RPMI7951 (cell line): Measurements from ENCODE around the gene EEF1A2. TPM values are rescaled to one million over a fixed set of nuclear protein-coding genes. Genes with fewer than 3 reads are reported as not detected.

ENCODE experiments used
- DNase-seq: peaks from one replicate; pipeline ENCODE4 v3.0.0-alpha.2; 2012; ENCODE audit warnings: low read depth
- total RNA-seq: library from RNA; depleted of rRNA; stranded (reverse); fragments of >200 nt; shearing (Covaris generic); gene quantifications from 2 replicates; pipeline ENCODE4 v1.2.3, GENCODE V29; 2014

The EEF1A2 gene
- total RNA-seq, 1 experiment from 2014 or later: 14.1 TPM

GRCh38 chr20:63520504-63520933 lies 21.6 kb upstream of the EEF1A2 start, which contains the start of gene PPDPF:
TSS of gene PPDPF (plus strand) at chr20:63520765. CDS start at chr20:63521309, 544 bp downstream.
- peak; percentile 80 for DNase-seq

- no peak for DNase-seq
Measured at GRCh38 chr20:63519668-63520503, 21.0 kb upstream of the EEF1A2 start.

DNA sequence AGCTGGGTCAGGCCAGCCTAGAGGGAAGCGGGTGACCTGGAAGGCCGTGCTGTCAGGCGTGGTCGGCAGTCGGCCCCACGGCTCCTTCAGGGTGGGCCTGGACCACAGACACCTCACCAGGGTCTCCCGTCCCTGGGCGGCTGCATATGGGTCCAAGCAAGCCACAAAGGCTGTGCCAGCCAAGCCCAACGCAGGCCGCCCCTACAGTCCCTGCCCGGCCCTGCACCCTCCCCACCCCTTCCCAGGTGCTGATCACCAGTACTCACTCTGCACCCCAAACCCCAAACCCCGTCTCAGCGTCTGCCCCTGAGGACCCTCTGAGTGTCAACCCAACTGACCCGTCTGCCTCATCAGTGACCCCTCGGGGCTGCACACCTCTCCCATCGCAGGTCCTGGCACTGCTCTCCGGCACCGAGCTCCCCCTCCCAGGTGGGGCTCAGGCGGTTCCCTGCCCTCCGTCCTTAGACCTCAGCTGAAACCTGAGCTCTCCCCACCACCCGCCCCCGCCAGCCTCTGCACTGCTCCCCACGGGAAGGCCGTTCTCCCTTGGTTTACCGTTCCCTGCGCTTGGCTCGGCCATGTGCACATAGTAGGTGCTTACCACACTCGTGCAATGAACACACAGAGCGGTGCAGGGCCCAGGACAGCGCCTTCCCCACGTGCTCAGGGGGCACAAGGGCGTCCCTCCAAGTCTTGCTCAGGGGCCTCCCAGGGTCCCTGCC lies 20.2 kb upstream of the EEF1A2 start:
- DNase-seq: no peak

GRCh38 chr20:63518351-63518861 lies 19.5 kb upstream of the EEF1A2 start:
- DNase-seq: no peak

DNA sequence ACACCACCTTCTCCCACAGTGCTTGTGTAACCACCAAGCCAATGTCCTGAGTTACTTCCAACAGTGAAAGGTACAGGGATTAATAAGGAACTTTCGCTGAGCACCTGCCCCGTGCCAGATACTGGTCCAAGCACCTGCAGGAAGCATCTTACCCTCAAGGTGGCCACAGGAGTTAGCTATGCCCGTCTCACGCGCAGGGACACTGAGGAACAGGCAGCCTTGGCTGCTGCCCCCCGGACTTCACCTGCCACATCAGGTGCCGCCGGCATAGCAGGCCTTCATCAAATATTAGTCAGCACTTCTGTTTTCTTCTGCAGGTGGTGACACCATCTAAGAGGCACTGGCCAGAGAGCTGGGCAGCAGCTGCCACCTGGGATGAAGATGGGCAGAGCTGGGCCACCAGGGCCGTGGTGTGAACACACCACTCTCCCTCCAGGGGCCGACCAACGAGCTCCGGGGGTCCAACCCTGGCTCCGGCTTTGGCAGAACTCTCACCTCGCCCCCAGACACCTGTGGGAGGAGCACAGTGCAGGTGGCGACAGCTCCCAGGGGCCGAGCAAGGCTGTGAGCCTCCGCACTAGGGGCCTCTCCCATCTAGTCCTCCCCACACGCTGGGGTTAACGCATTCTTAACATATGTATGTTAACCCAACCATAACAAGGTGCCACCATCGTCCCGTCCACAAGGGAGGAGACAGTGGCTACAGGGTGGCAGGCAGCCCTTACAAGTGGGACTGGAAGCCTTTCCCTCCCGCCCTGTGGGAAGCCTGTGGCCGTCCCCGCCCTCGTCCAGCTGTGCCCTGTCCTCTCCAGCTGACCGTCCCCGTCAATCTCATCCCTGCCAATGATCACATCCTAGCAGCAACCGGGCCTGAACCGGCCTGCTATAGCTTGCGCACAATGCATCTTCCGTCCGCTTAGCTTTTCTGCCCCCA lies 18.8 kb upstream of the EEF1A2 start:
- DNase-seq: no peak

GRCh38 chr20:63514520-63514919 lies 15.6 kb upstream of the EEF1A2 start:
- DNase-seq: peak; percentile 77

DNA sequence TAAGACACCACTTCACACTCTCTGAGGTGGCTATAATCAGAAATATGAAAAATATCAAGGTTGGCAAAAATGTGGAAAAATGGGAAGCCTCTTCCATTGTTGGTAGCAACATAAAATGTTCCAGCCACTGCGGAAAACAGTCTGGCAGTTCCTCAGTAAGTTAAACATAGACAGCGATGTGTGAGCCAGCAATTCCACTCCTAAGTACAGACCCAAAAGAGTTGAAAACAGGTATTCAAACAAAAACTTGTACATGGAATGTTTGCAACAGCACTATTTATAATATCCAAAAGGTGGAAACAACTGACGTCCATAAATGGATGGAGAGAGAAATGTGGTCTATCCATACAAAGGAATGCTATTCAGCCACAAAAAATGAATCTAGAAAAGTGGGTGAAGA lies 14.3 kb upstream of the EEF1A2 start:
- no peak for DNase-seq

GRCh38 chr20:63509088-63509564 lies 10.2 kb upstream of the EEF1A2 start:
- no peak for DNase-seq

DNA sequence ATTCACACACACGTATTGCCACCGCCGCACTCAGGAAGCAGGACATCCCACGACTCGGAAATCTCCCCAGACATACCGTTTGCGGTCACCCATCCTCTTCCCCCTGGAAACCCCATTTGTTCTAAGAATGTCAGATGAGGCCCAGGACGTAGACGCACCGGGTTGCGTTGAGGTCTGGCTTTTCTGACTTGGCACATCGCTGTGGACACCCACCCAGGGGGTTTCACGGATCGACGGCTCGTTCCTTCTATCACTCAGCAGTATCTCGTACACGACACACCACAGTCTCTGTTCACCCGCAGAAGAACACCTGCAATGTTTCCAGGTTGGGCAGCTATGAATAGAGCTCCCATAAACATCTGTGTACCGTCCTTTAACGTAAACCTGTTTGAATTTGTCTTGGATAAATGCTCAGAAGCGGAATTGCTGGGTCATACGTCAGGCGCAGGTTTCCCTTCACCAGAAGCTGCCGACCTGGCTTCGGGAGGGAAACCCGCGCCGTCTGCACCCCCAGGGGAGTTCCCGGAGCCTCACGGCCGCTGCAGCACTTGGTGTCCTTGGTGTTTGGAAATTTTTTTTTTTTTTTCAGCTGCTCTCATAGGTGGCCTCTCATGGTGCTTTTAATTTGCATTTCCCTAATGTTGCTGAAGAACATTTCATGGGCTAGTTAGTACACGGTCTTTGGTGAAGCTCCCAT lies 9.3 kb upstream of the EEF1A2 start:
- DNase-seq: no peak

DNA sequence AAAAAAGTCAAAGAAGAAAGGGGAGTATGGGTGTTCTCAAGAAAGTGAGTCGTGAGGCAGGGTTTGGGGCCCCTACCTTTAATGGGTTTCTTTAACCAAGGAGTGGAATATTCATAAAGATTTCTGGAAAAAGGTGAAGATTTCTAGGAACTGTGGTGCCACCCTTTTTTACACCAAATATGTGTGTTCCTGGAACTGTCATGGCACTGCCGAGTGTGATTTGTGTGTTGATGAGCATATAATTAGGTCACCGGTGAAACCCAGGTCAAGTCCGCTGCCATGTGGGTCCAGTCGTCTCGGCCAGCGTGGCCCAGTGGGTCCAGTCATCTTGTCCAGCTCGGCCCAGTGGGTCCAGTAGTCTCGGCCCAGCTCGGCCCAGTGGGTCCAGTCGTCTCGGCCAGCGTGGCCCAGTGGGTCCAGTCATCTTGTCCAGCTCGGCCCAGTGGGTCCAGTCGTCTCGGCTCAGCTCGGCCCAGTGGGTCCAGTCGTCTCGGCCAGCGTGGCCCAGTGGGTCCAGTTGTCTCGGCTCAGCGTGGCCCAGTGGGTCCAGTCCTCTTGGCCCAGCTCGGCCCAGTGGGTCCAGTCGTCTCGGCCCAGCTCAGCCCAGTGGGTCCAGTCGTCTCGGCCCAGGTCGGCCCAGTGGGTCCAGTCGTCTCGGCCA lies 8.3 kb upstream of the EEF1A2 start:
- DNase-seq: no peak

DNA sequence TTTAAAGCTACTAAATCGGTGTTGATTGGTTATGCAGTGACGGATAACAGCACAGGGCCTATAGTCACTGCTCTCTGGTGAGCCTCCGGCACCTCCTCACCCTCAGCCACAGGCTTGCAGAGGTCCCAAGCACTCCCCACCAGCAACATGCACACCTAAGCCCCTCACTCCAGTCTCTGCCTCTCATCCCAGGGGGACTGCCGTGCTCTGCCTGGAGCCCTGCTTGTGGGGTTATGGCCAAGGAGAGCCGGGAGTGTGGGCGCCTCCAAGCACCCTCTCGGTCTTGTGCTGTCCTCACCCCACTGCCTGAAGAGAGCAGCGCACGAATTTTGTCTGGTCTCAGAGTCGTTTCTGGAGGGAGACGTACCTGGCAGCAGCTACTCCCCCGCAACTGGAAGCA lies 6.8 kb upstream of the EEF1A2 start:
- no peak for DNase-seq

GRCh38 chr20:63505281-63505680 lies 6.4 kb upstream of the EEF1A2 start:
- no peak for DNase-seq

DNA sequence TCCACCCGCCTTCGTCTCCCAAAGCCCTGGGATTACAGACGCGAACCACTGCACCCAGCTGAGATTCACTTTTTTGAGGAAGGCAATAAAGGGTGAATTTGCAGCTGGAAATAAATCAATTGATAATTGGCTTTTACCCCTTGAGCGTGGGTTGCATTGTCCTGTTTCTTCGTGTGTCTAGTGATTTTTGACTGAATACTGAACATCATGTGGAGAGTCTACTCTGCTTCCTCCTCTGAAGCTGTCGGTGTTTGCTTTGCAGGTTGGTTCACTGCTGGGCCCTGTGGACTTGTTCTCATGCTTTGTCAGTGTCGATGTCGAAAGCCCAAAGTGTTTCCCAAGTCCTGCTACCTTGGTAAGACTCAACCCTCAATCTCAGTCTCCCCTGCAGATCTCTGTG lies 5.8 kb upstream of the EEF1A2 start:
- DNase-seq: no peak

GRCh38 chr20:63503524-63503923 lies 4.6 kb upstream of the EEF1A2 start:
- no peak for DNase-seq

GRCh38 chr20:63502671-63503172 lies 3.8 kb upstream of the EEF1A2 start:
- DNase-seq: no peak

DNA sequence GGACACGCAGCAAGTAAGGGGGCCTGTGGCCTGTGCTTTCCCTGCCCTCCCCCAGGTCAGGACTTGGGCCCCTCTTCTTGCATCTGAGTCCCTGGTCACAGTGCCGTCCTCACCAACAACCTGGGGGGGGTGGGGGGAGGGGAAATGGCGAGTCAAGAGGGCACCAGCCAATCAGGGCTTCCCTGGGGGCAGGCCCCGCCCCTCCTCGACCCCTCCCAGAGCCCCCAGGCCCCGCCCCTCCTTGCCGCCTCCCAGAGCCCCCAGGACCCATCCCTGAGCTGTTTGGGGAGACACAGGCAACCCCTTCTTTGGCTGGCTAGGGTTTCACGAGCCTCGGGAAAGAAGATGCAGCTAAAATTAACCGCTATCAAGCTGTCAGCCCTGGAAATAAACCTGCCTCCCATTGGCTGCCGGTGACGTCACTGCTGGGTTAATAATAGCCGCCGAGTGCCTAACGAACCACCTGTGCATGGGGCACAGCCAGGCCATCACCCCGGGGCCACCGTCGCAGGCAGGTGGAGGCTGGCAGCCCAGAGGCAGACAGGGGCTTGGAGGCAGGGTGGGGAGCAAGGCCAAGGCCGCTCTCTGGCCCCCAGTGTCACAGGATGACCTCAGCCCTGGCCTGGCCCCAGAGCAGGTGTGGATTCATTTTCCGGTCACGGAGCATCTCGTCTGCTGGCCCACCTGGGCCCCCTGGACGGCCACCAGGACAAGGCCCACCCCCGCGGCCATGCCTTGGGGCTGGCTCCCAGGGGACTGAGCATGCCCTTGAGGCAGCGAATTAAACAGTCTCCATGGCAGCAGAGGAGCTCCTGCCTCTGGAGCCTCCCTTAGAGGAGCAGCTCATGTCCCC lies 3.2 kb upstream of the EEF1A2 start:
- DNase-seq: no peak

DNA sequence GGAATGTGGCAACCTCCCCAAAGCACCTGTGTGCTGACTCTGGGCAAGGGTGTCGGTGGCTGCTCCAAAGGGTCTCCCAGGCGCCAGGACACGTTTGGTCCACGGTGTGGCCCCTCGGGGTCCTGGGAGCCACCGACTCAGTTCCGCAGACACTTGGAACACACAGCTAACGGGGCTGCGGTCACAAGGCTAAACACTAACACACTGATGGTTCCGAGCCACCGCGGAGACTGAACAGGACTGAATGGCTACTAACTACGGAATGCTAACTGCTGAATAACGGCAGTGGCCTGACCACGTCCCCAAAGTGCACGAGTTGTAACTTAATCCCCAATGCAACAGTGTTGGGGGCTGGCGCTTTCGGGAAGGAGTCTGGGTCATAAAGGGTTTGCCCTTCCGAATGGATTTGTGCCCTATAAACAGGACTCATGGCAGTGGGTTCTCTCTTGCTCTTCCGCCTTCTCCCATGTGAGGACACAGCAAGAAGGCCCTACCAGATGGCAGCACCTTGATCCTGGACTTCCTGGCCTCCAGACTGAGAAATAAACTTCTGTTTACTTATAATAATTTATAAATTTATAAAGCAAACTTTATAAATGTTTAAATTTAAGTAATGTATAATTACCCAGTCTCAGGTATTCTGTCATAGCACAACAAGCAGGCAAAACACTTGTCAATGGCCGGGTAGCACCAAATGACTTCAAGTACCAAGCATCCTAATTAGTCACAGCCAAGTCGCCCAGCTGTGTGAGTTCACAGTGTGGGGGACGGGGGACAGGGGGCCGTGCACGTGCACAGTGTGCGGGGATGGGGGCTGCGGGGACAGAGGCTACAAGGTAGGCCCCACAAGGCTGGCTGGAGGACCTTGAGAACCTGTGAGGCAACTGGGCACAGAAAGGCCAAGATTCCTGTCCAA lies 2.3 kb upstream of the EEF1A2 start:
- no peak for DNase-seq
